D341Med (cell line): ENCODE measurements around the gene DTD1.

Source experiments
- DNase-seq: peaks from one replicate; pipeline ENCODE4 v3.0.0; 2012; ENCODE audit warnings: low spot score

DTD1 gene

GRCh38 chr20:18795366-18795765, 207.5 kb downstream of the DTD1 start:
- DNase-seq: no peak

- no peak for DNase-seq
These were observed 208.5 kb downstream of the DTD1 start for GRCh38 chr20:18796282-18796833.

GRCh38 chr20:18801516-18801915, 213.7 kb downstream of the DTD1 start:
- DNase-seq: no peak

- no peak for DNase-seq
These were observed 214.3 kb downstream of the DTD1 start for GRCh38 chr20:18802012-18802634.

- no peak for DNase-seq
These were observed 218.0 kb downstream of the DTD1 start for GRCh38 chr20:18805881-18806280.

GRCh38 chr20:18808712-18809111, 220.9 kb downstream of the DTD1 start:
- no peak for DNase-seq

- DNase-seq: no peak
These were observed 223.3 kb downstream of the DTD1 start for GRCh38 chr20:18811186-18811585.

GRCh38 chr20:18811904-18812303, 224.1 kb downstream of the DTD1 start:
- no peak for DNase-seq

GRCh38 chr20:18813483-18813882, 225.6 kb downstream of the DTD1 start, which contains the start of gene SCP2D1:
Gene SCP2D1 (plus strand): TSS chr20:18813783. CDS start chr20:18813816, 33 bp downstream.
- DNase-seq: no peak

GRCh38 chr20:18815194-18815942, 227.5 kb downstream of the DTD1 start:
- no peak for DNase-seq
